Measurements from ENCODE around the gene FIZ1.

The FIZ1 gene

DNA sequence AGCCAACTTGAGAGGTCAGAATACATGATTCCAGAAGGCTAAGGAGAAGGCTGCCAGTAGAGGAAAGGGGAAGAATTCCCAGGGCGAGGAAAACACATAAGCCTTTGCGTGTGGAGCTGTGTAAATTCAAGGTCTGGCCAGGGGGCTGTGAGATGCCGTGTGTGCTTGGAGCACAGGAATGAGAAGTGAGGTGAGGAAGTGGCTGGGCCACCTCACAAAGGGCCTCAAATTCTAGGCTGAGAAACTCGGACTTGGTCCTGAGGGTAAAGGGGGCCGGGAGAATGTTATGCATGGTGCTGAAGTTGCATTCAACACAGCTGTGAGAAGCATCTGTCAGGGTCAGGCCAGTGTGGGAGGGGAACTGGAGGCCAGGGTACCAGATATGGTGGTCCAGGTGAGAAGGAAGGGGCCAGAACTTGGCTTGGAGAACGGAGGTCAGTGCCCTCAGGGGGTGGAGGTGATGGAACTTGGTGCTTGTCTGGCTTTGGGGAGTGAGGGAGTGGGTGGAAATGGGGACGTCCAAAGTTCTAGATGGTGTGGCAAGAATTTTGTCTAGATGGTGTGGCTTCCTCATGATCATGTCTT, 36.6 kb upstream of the FIZ1 start:
- Histone ChIP-seq H3K4me3 (ENCODE audit: low read depth in 1 of 5, low read length in 5 of 5) (peak overlapping the region; percentile 93 to 100 (median 100)), H3K27me3 (ENCODE audit: control insufficient read depth in 5 of 5, insufficient read depth in 4 of 5, low read length in 5 of 5) (no peaks in the 10 kb centered on the region), H3K4me1 (ENCODE audit: control insufficient read depth in 5 of 5, insufficient read depth in 5 of 5, low read length in 5 of 5) (peaks cover 12 to 69% (median 59%) of the 10 kb centered on the region in 5 donors), H3K36me3 (ENCODE audit: control insufficient read depth in 5 of 5, insufficient read depth in 5 of 5, low read length in 5 of 5) (no peaks in the 10 kb centered on the region), H3K27ac (ENCODE audit: low read depth, low read length) (peak overlapping the region; percentile 95), H3K9ac (ENCODE audit: low read length in 5 of 5) (peak overlapping the region; percentile 98 to 100 (median 100)), H3K9me3 (ENCODE audit: control insufficient read depth in 5 of 5, low read length in 5 of 5) (no peaks in the 10 kb centered on the region)

DNA sequence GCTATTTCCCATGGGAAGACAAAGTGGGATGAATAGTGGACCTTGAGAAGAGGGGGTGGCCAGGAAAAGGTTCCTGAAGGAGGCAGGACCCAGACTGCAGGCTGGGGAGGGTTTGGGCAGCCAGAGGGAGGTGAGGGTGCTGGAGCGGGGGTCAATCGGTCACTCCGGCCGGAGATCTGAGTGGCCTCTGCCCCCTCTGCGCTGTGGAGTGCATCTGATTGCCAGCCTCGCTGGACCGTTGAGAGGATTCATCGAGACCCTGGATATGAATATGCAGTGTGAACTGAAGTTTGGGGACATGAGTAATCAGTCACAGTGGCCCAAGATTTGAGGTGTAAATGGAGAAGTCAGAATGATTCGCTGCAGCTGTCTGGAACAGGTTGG, 36.0 kb upstream of the FIZ1 start:
- Histone ChIP-seq H3K9me3 (ENCODE audit: control insufficient read depth in 5 of 5, low read length in 5 of 5) (no peaks in the 10 kb centered on the region), H3K36me3 (ENCODE audit: control insufficient read depth in 5 of 5, insufficient read depth in 5 of 5, low read length in 5 of 5) (no peaks in the 10 kb centered on the region), H3K27ac (ENCODE audit: low read depth, low read length) (peak overlapping the region; percentile 95), H3K4me3 (ENCODE audit: low read depth in 1 of 5, low read length in 5 of 5) (peak overlapping the region; percentile 93 to 100 (median 100)), H3K4me1 (ENCODE audit: control insufficient read depth in 5 of 5, insufficient read depth in 5 of 5, low read length in 5 of 5) (peaks cover 12 to 65% (median 56%) of the 10 kb centered on the region in 5 donors), H3K27me3 (ENCODE audit: control insufficient read depth in 5 of 5, insufficient read depth in 4 of 5, low read length in 5 of 5) (no peaks in the 10 kb centered on the region), H3K9ac (ENCODE audit: low read length in 5 of 5) (peak overlapping the region; percentile 98 to 100 (median 100))

DNA sequence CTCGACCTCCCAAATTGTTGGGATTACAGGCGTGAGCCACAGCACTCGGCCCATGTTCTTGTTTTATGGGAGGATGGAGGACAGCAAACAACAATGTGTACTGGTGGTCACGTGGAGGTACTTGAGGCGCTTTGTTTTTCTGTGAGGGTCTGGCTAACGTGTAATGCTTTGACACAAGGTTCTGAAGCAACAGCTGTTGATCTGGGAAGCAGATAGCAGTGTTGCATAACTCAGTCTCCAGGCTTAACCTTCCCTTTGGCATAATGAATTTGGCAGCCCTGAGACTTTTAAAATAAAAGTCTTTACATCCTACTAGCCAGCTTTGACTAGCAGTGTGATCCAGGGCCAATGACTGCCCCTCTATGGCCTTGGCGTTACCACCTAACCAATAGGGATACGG, 34.5 kb upstream of the FIZ1 start:
- H3K9ac ChIP-seq (ENCODE audit: low read length in 5 of 5): peak overlapping the region in 1 of 5 donors; percentile 3
- H3K27ac ChIP-seq (ENCODE audit: low read depth, low read length): peak overlapping the region; percentile 95
- H3K36me3 ChIP-seq (ENCODE audit: control insufficient read depth in 5 of 5, insufficient read depth in 5 of 5, low read length in 5 of 5): no peaks in the 10 kb centered on the region
- peaks cover 11 to 50% (median 41%) of the 10 kb centered on the region in 5 donors for H3K4me1 ChIP-seq (ENCODE audit: control insufficient read depth in 5 of 5, insufficient read depth in 5 of 5, low read length in 5 of 5)
- H3K27me3 ChIP-seq (ENCODE audit: control insufficient read depth in 5 of 5, insufficient read depth in 4 of 5, low read length in 5 of 5): no peaks in the 10 kb centered on the region
- H3K9me3 ChIP-seq (ENCODE audit: control insufficient read depth in 5 of 5, low read length in 5 of 5): no peaks in the 10 kb centered on the region
- H3K4me3 ChIP-seq (ENCODE audit: low read depth in 1 of 5, low read length in 5 of 5): peak overlapping the region in 1 of 5 donors; percentile 100

DNA sequence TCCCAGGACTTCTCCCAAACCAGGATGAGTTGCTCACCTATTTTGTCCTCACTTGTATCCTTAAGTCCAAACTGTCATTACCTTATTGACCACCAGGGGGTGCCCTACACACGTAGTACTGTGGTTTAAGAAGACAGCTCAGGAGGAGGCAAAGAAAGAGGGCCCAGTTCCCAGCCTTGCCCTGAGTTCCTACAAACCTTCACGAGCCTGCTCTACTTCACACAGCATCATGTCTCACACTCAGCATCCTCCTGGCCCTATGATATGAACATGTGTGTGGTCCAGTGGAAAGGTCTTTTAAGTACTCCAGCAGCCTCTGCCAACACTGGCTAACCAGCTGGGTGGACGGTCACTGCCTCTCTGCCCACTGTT, 33.1 kb upstream of the FIZ1 start:
- Histone ChIP-seq H3K9me3 (ENCODE audit: control insufficient read depth in 5 of 5, low read length in 5 of 5) (no peaks in the 10 kb centered on the region), H3K4me3 (ENCODE audit: low read depth in 1 of 5, low read length in 5 of 5) (no peak overlapping the region), H3K36me3 (ENCODE audit: control insufficient read depth in 5 of 5, insufficient read depth in 5 of 5, low read length in 5 of 5) (no peaks in the 10 kb centered on the region), H3K27me3 (ENCODE audit: control insufficient read depth in 5 of 5, insufficient read depth in 4 of 5, low read length in 5 of 5) (no peaks in the 10 kb centered on the region), H3K9ac (ENCODE audit: low read length in 5 of 5) (peak overlapping the region in 1 of 5 donors; percentile 30), H3K4me1 (ENCODE audit: control insufficient read depth in 5 of 5, insufficient read depth in 5 of 5, low read length in 5 of 5) (peaks cover 11 to 40% (median 32%) of the 10 kb centered on the region in 5 donors), H3K27ac (ENCODE audit: low read depth, low read length) (no peak overlapping the region)

DNA sequence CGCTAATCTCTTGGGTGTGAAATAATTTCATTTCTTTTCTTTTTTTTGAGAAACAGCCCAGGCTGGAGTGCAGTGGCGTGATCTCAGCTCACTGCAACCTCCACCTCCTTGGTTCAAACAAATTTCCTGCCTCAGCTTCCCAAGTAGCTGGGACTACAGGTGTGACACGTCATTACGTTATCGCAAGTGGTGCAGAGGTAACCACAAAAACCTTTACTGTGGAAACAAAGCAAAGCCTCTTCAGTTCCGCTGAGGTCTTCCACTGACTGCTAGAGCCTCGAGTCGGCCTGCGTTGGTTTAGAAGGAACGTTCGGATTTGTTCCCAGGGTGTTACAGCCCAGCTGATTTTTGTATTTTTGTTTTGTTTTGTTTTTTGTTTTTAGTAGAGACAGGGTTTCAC, 27.0 kb upstream of the FIZ1 start:
- H3K9me3 ChIP-seq (ENCODE audit: control insufficient read depth in 5 of 5, low read length in 5 of 5): no peaks in the 10 kb centered on the region
- H3K9ac ChIP-seq (ENCODE audit: low read length in 5 of 5): no peak overlapping the region
- H3K4me3 ChIP-seq (ENCODE audit: low read depth in 1 of 5, low read length in 5 of 5): no peak overlapping the region
- peaks cover 0 to 9% (median 0%) of the 10 kb centered on the region in 5 donors for H3K36me3 ChIP-seq (ENCODE audit: control insufficient read depth in 5 of 5, insufficient read depth in 5 of 5, low read length in 5 of 5)
- H3K4me1 ChIP-seq (ENCODE audit: control insufficient read depth in 5 of 5, insufficient read depth in 5 of 5, low read length in 5 of 5): peaks cover 0 to 15% (median 13%) of the 10 kb centered on the region in 5 donors
- H3K27ac ChIP-seq (ENCODE audit: low read depth, low read length): no peak overlapping the region
- no peaks in the 10 kb centered on the region for H3K27me3 ChIP-seq (ENCODE audit: control insufficient read depth in 5 of 5, insufficient read depth in 4 of 5, low read length in 5 of 5)

DNA sequence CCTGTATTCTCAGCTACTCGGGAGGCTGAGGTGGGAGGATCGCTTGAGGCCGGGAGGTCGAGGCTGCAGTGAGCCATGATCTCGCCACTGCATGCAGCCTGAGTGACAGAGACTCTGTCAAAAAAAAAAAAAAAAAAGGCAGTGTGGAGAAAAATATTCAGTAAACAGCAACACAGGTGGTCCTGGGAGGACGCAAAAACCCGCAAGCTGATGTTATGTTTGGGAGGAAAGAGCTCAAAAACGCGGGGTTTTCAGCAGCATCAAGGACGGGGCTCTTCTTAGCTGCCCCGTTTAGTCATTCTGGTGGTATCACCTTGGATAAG, 25.6 kb upstream of the FIZ1 start:
- H3K9ac ChIP-seq (ENCODE audit: low read length in 5 of 5): peak overlapping the region in 2 of 5 donors; percentile 47 to 51
- H3K27ac ChIP-seq (ENCODE audit: low read depth, low read length): no peak overlapping the region
- no peaks in the 10 kb centered on the region for H3K9me3 ChIP-seq (ENCODE audit: control insufficient read depth in 5 of 5, low read length in 5 of 5)
- peak overlapping the region; percentile 69 to 92 (median 74) for H3K4me3 ChIP-seq (ENCODE audit: low read depth in 1 of 5, low read length in 5 of 5)
- H3K4me1 ChIP-seq (ENCODE audit: control insufficient read depth in 5 of 5, insufficient read depth in 5 of 5, low read length in 5 of 5): peaks cover 0 to 26% (median 13%) of the 10 kb centered on the region in 5 donors
- peaks cover 0 to 21% (median 2%) of the 10 kb centered on the region in 5 donors for H3K36me3 ChIP-seq (ENCODE audit: control insufficient read depth in 5 of 5, insufficient read depth in 5 of 5, low read length in 5 of 5)
- no peaks in the 10 kb centered on the region for H3K27me3 ChIP-seq (ENCODE audit: control insufficient read depth in 5 of 5, insufficient read depth in 4 of 5, low read length in 5 of 5)

DNA sequence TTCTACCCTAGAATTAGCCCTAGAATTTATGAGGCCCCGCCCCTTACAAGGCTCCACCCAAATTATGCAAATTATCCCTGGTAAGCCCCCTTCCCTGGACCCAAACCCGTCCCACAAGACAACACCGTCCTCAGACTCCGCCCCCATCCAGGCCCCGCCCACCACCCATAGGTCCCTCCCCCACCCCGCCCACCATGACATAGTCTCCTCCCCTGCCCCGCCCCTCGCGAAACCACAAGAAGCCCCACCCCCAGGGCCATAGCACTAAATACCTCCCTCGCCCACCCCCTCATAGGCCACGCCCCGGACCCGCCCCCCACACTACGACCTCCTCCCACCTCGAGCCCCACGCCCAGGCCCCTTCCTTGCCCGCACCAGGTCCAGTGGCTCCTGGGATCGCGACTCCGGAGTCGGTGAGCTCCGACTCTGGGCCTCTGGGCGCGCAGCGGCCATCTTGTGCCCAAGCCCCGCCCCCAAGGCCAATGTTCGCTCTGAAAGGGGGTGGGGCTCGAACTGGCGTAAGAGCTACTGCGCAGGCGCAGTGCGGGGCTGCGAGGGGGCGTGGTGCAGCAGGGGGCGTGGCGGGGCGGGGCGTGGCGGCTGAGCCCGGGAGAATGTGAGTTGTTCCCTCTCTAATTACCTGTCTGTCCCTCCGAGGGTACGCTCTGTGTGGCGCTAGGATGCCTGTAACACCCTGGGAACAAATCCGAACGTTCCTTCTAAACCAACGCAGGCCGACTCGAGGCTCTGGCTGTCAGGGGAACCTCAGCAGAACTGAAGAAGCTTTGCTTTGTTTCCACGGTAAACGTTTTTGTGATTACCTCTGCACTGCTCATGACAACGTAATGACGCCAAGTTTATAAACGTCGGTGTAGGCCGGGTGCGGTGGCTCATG, 25.0 kb upstream of the FIZ1 start, which contains the start of gene ZNF784:
TSS of gene ZNF784 (minus strand) at position 458 of the 895 bp plus-strand sequence. CDS start at position 453, 5 bp downstream.
- H3K27me3 ChIP-seq (ENCODE audit: control insufficient read depth in 5 of 5, insufficient read depth in 4 of 5, low read length in 5 of 5): no peaks in the 10 kb centered on the region
- no peaks in the 10 kb centered on the region for H3K9me3 ChIP-seq (ENCODE audit: control insufficient read depth in 5 of 5, low read length in 5 of 5)
- H3K27ac ChIP-seq (ENCODE audit: low read depth, low read length): peak within 1 kb of the TSS; percentile 77
- peak within 1 kb of the TSS in 3 of 5 donors; percentile 47 to 64 (median 51) for H3K9ac ChIP-seq (ENCODE audit: low read length in 5 of 5)
- H3K4me1 ChIP-seq (ENCODE audit: control insufficient read depth in 5 of 5, insufficient read depth in 5 of 5, low read length in 5 of 5): peaks cover 0 to 32% (median 16%) of the 10 kb centered on the region in 5 donors
- H3K36me3 ChIP-seq (ENCODE audit: control insufficient read depth in 5 of 5, insufficient read depth in 5 of 5, low read length in 5 of 5): peaks cover 0 to 21% (median 2%) of the 10 kb centered on the region in 5 donors
- peak within 1 kb of the TSS; percentile 69 to 92 (median 74) for H3K4me3 ChIP-seq (ENCODE audit: low read depth in 1 of 5, low read length in 5 of 5)

DNA sequence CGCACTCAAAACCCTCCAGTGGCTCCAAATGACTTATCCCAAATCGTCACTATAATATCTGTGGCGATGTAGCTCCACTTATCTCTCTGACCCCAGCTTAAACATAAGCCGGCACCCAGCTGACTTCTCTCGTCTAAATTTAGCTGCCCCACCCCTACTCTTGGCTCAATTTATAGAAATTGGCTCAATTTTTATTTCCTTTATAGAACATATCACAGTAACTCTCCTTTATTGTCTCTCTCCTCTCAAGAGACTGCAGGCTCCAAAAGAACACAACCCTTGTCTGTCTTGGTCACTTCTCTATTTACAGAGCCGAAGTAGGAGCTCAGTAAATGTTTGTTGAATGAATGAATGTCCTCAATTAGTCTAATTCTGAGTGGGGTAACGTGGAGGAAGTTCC, 24.2 kb upstream of the FIZ1 start:
- peak overlapping the region; percentile 3 for H3K27ac ChIP-seq (ENCODE audit: low read depth, low read length)
- no peak overlapping the region for H3K9ac ChIP-seq (ENCODE audit: low read length in 5 of 5)
- H3K27me3 ChIP-seq (ENCODE audit: control insufficient read depth in 5 of 5, insufficient read depth in 4 of 5, low read length in 5 of 5): no peaks in the 10 kb centered on the region
- no peaks in the 10 kb centered on the region for H3K9me3 ChIP-seq (ENCODE audit: control insufficient read depth in 5 of 5, low read length in 5 of 5)
- peaks cover 0 to 38% (median 22%) of the 10 kb centered on the region in 5 donors for H3K4me1 ChIP-seq (ENCODE audit: control insufficient read depth in 5 of 5, insufficient read depth in 5 of 5, low read length in 5 of 5)
- H3K4me3 ChIP-seq (ENCODE audit: low read depth in 1 of 5, low read length in 5 of 5): peak overlapping the region in 4 of 5 donors; percentile 8 to 42 (median 32)
- peaks cover 0 to 21% (median 2%) of the 10 kb centered on the region in 5 donors for H3K36me3 ChIP-seq (ENCODE audit: control insufficient read depth in 5 of 5, insufficient read depth in 5 of 5, low read length in 5 of 5)

DNA sequence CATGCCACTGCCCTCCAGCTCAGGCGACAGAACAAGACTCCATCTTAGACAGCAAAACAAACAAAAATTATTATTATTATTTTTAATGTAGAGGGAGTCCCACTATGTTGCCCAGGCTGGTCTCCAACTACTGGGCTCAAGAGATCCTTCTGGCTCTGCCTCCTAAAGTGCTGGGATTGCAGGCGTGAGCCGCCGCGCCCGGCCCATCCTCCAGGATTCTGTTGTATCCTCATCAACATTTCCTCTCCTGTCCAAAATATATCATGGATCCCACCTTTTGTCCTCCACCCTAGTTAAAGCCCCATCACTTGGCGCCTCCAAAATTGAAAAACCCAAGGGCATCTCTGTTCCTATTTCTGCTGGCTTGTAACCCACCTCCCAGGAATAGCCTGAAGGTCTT, 23.8 kb upstream of the FIZ1 start:
- H3K4me3 ChIP-seq (ENCODE audit: low read depth in 1 of 5, low read length in 5 of 5): no peak overlapping the region
- H3K9ac ChIP-seq (ENCODE audit: low read length in 5 of 5): no peak overlapping the region
- peaks cover 0 to 40% (median 23%) of the 10 kb centered on the region in 5 donors for H3K4me1 ChIP-seq (ENCODE audit: control insufficient read depth in 5 of 5, insufficient read depth in 5 of 5, low read length in 5 of 5)
- H3K9me3 ChIP-seq (ENCODE audit: control insufficient read depth in 5 of 5, low read length in 5 of 5): no peaks in the 10 kb centered on the region
- H3K27ac ChIP-seq (ENCODE audit: low read depth, low read length): peak overlapping the region; percentile 3
- H3K36me3 ChIP-seq (ENCODE audit: control insufficient read depth in 5 of 5, insufficient read depth in 5 of 5, low read length in 5 of 5): peaks cover 0 to 21% (median 2%) of the 10 kb centered on the region in 5 donors
- no peaks in the 10 kb centered on the region for H3K27me3 ChIP-seq (ENCODE audit: control insufficient read depth in 5 of 5, insufficient read depth in 4 of 5, low read length in 5 of 5)

Measured in subcutaneous abdominal adipose tissue (tissue), 5 donors.